ENCODE measurements around the gene KCNK3. TPM values are rescaled to one million over a fixed set of nuclear protein-coding genes. Genes with fewer than 3 reads are reported as not detected.

The KCNK3 gene
- total RNA-seq, 1 experiment from 2014 or later: 0.09 TPM

GRCh38 chr2:26757873-26758789 is 65.6 kb downstream of the KCNK3 start:
- WGBS (ENCODE audit: extremely low coverage, insufficient read length, low lambda C conversion rate): no CpG with 5 or more reads among the region's 6 CpGs

More at GRCh38 chr2:26757873-26758789, 65.6 kb downstream of the KCNK3 start:
- Histone ChIP-seq H3K27ac (ENCODE audit: insufficient read length, low read depth, low read length) (peak overlapping the region; percentile 87), H3K27me3 (ENCODE audit: insufficient read depth, low read length) (no peaks in the 10 kb centered on the region; the same call in 1 of the 2 replicates), H2BK5ac (ENCODE audit: insufficient read length, low read length) (peak overlapping the region; percentile 33), H3T11ph (ENCODE audit: low read length) (no peak overlapping the region), H2AFZ (ENCODE audit: low read length) (no peak overlapping the region), H3K79me2 (ENCODE audit: insufficient read depth, low read length) (no peaks in the 10 kb centered on the region), H2BK15ac (ENCODE audit: low read depth, low read length) (no peak overlapping the region), H2BK120ac (ENCODE audit: low read depth, low read length, poor library complexity, severe bottlenecking) (no peak overlapping the region), H3K9ac (ENCODE audit: extremely low read depth, insufficient read length, low read length) (peak overlapping the region; percentile 25), H3K14ac (ENCODE audit: insufficient read depth, low read length) (peak overlapping the region; percentile 86), H4K5ac (ENCODE audit: insufficient read length, low read depth, low read length) (peak overlapping the region; percentile 82), H4K8ac (replicated peaks; ENCODE audit: insufficient read length, low read depth, low read length) (no peak overlapping the region), H3K4me2 (ENCODE audit: insufficient read depth, insufficient read length, low read length) (no peak overlapping the region), H3K79me1 (ENCODE audit: insufficient read depth, low read depth, low read length, poor library complexity, severe bottlenecking) (no peaks in the 10 kb centered on the region), H2BK12ac (ENCODE audit: insufficient read length, low read depth, low read length) (no peak overlapping the region), H3K23me2 (ENCODE audit: insufficient read length, low read depth, low read length, poor library complexity, severe bottlenecking) (no peaks in the 10 kb centered on the region), H4K91ac (ENCODE audit: insufficient read length, low read depth, low read length) (no peak overlapping the region), H4K20me1 (ENCODE audit: control insufficient read depth, insufficient read depth, insufficient read length) (no peaks in the 10 kb centered on the region), H3K9me3 (ENCODE audit: control insufficient read depth, low read depth, low read length) (no peaks in the 10 kb centered on the region), H3K18ac (ENCODE audit: insufficient read length, low read depth, low read length) (peak overlapping the region; percentile 85), H3K56ac (ENCODE audit: insufficient read length, low read depth, low read length) (no peak overlapping the region), H2AK5ac (ENCODE audit: insufficient read length, low read length) (no peak overlapping the region), H3K4ac (ENCODE audit: low read depth, low read length) (no peak overlapping the region; the same call in 1 of the 2 replicates), H3K23ac (ENCODE audit: insufficient read length, low read depth, low read length) (no peak overlapping the region), H2BK20ac (ENCODE audit: low read depth, low read length, poor library complexity, severe bottlenecking) (no peak overlapping the region), H3K4me1 (ENCODE audit: insufficient read depth, low read length) (peaks cover 11% of the 10 kb centered on the region)
- Mint-ChIP-seq H3K27ac (peak overlapping the region; percentile 85 to 98 (median 92); a peak in 6 of 7 replicates), H3K27me3 (ENCODE audit: low read depth) (peaks cover 28% of the 10 kb centered on the region), H3K36me3 (ENCODE audit: insufficient read depth in 1 of 3, low read depth in 3 of 3) (no peaks in the 10 kb centered on the region), H3K4me1 (peaks cover 39 to 46% of the 10 kb centered on the region in 2 experiments), H3K9me3 (no peaks in the 10 kb centered on the region; a peak in 1 of 5 replicates), H3K4me3 (no peak overlapping the region)
- DNase-seq: peak; percentile 85
- TF ChIP-seq CTCF (conservative IDR thresholded peaks at IDR 0.05): no peak

All from H9 (cell line).